Measurements from ENCODE around the gene PTRHD1. TPM values are rescaled to one million over a fixed set of nuclear protein-coding genes. Genes with fewer than 3 reads are reported as not detected.

PTRHD1 gene
- total and polyA plus RNA-seq, 11 donors: 12.6 to 37.1 (median 27.5) TPM

DNA sequence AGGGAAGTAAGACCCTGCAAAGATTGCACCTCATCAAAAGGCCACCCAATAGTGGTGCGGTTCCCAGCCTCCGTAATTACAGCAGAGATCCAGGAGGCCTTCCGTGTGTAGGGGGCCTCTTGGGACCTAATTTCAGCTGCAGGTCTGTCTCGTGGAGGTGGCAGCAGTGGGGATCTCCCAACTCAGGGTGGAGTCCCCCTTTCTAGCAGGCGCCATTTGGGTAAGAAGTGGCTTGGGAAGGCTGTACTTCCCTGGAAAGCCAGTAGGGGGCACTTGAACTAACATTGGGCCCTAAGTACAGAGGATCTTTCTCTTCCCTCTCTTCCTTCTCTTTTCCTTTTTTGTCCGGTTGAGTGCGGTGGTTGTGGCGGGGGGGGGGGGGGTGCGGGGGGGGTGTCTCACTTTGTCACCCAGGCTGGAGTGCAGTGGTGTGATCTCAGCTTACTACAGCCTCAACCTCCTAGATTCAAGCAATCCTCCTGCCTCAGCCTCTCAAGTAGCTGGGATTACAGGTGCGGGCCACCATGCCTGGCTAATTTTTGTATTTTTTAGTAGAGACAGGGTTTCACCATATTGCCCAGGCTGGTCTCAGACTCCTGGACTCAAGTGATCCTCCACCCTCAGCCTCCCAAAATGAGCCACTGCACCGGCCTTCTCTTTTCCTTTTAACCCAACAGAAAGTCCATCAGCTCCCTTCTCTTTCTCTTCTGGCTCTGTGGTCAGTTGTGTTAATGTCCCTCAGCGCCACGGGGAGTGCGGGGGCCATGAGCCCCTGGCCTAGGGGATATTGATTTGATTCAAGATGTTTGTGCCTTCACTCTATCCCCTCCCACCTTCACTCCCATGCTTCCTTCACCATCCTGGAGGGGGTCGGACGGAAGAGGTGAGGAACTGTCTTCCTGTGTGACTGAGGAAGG lies 32.0 kb upstream of the PTRHD1 start:
- no peaks in the 10 kb centered on the region for H3K9me3 ChIP-seq
- H3K4me1 ChIP-seq: peaks cover 0 to 16% (median 11%) of the 10 kb centered on the region in 12 donors
- intact Hi-C loops (cut with DNase I): loop anchor here in 3 of 10 donors (5.0 to 10.0 kb wide), 4 partner anchors 33 to 600 kb away; partner anchors contain the start of genes CENPO (in 1 of the 3) and PTRHD1 (in 1 of the 3)
- no peaks in the 10 kb centered on the region for H3K27me3 ChIP-seq
- ATAC-seq: no peak
- TF ChIP-seq POLR2A (IDR thresholded peaks at IDR 0.05) (no peak), CTCF (IDR thresholded peaks at IDR 0.05) (peak in 10 of 12 donors; percentile 24 to 45 (median 38))
- H3K27ac ChIP-seq: no peak overlapping the region
- H3K4me3 ChIP-seq: no peak overlapping the region
- H3K36me3 ChIP-seq: peaks cover 0 to 36% (median 19%) of the 10 kb centered on the region in 9 donors
- no peak for DNase-seq
- WGBS, 4 donors: 87 to 90% (median 89%) methylated on average over 16 of the region's 16 CpGs

DNA sequence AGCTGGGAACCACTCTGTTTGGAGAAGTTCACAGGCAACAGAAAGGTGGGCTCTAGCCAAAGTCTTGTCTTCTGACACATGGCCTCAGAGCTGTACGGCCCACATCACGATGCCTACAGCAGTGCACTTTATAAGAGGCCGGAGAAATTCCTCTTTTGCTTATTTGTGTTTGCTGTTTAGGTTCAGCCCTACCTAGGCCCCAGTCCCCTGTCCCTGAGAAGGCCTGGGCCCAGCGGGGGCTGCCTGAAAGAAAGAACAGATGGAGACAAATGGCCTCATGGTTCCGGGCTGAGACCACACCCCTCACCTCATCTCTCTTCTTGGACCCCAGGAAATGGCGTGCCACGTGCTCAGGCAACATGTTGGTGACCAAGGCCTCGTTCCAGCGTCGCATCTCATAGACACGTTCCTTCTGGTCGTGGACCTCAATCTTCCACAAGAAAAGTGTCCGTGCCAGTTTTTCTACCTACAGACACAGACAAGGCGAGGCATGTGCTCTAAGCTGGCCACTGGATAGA lies 30.9 kb upstream of the PTRHD1 start:
- H3K27ac ChIP-seq: no peak overlapping the region
- peaks cover 0 to 47% (median 23%) of the 10 kb centered on the region in 9 donors for H3K36me3 ChIP-seq
- 95 to 98% (median 95%) methylated on average over 12 to 14 of the region's 14 CpGs for WGBS, 4 donors
- peaks cover 0 to 16% (median 12%) of the 10 kb centered on the region in 12 donors for H3K4me1 ChIP-seq
- no peak for TF ChIP-seq POLR2A (IDR thresholded peaks at IDR 0.05)
- no peak for TF ChIP-seq CTCF (IDR thresholded peaks at IDR 0.05)
- no peak for DNase-seq
- intact Hi-C loops (cut with DNase I): loop anchor here in 2 of 10 donors (10.0 kb wide), 2 partner anchors 371 to 599 kb away; no protein-coding TSS in a partner anchor
- H3K27me3 ChIP-seq: no peaks in the 10 kb centered on the region
- ATAC-seq: no peak
- no peaks in the 10 kb centered on the region for H3K9me3 ChIP-seq
- no peak overlapping the region for H3K4me3 ChIP-seq

DNA sequence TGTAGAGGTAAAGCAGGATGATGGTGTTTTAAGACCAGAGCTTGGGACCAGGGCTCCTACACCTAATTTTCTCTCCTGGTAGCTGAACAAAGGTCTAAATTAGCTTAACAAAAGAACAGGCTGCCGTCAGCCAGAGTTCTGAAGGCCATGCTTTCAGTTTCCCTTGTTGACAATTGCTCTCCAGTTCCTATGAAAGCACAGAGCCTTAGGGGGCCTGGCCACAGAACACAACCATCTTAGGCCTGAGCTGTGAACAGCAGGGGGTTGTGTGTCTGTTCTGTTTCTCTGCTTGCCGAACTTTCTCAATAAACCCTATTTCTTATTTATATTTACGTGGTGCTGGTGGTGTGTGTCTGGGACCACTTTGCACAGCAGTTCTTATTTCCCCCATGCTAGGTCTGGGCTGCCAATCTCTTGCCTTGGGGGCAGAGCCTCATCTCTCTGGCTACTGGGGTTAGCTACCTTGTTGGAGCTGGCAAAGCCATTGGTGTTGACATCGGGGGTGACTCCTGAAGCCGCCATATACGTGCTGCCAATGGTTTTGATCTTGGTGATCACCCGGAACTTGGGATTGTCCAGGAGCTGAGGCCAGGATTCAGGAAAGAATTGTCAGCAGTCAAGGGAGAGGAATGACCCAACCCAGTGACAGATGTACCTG lies 29.0 kb upstream of the PTRHD1 start:
- no peak overlapping the region for H3K27ac ChIP-seq
- peaks cover 0 to 64% (median 27%) of the 10 kb centered on the region in 9 donors for H3K36me3 ChIP-seq
- intact Hi-C loops (cut with DNase I): loop anchor here in 2 of 10 donors (10.0 kb wide), 2 partner anchors 373 to 597 kb away; no protein-coding TSS in a partner anchor
- H3K4me3 ChIP-seq: no peak overlapping the region
- no peaks in the 10 kb centered on the region for H3K9me3 ChIP-seq
- no peak for DNase-seq
- H3K4me1 ChIP-seq: peaks cover 0 to 10% (median 2%) of the 10 kb centered on the region in 12 donors
- no peak for ATAC-seq
- 92 to 93% (median 92%) methylated on average over 7 of the region's 7 CpGs for WGBS, 4 donors
- TF ChIP-seq CTCF (IDR thresholded peaks at IDR 0.05) (no peak), POLR2A (IDR thresholded peaks at IDR 0.05) (no peak)
- no peaks in the 10 kb centered on the region for H3K27me3 ChIP-seq
